DOHH2 (cell line): ENCODE results near the gene FILIP1.

ENCODE experiments used
- EZH2phosphoT487 ChIP-seq: fragments of 200-600 bp; sonication (generic); IDR thresholded peaks from 2 replicates; pipeline ENCODE4 v1.6.1; 2017; ENCODE audit warnings: borderline replicate concordance, mild to moderate bottlenecking, antibody characterized with exemption, low read length, moderate library complexity, mixed read lengths
- TF ChIP-seq, protein P1 (sequence below): fragments of 200-600 bp; sonication (generic); IDR thresholded peaks from one replicate; pipeline ENCODE4 v1.5.1; 2014; ENCODE audit warnings: antibody characterized with exemption, mild to moderate bottlenecking, low read depth, low read length; ENCODE audit not compliant: poor library complexity, severe bottlenecking

DNA sequence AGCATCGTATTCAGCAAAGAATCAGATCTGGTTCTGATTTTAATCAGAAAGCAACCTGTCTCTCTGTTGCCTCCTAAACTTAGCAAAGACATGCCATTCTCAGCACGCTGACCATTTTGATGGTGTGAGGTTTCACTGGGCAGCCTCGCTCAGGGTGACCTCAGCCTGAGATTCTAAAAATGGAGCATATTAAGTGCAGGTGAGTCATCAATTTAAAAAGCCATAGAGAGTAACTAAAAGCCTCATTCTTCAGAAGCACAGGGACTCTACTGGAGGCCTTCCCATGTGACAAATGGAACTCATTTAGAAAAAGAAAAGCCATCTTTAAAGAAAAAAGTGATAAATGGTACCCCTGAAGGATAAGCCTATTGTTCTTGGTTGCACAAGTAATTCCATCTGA, 91.3 kb downstream of the FILIP1 start:
- TF ChIP-seq, protein P1, sequence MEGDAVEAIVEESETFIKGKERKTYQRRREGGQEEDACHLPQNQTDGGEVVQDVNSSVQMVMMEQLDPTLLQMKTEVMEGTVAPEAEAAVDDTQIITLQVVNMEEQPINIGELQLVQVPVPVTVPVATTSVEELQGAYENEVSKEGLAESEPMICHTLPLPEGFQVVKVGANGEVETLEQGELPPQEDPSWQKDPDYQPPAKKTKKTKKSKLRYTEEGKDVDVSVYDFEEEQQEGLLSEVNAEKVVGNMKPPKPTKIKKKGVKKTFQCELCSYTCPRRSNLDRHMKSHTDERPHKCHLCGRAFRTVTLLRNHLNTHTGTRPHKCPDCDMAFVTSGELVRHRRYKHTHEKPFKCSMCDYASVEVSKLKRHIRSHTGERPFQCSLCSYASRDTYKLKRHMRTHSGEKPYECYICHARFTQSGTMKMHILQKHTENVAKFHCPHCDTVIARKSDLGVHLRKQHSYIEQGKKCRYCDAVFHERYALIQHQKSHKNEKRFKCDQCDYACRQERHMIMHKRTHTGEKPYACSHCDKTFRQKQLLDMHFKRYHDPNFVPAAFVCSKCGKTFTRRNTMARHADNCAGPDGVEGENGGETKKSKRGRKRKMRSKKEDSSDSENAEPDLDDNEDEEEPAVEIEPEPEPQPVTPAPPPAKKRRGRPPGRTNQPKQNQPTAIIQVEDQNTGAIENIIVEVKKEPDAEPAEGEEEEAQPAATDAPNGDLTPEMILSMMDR = no peak
- no peak for TF ChIP-seq EZH2phosphoT487
